GM19452 (cell line): ENCODE results near the gene FKBP1B.
A peak's percentile ranks its signal among the peaks of the same experiment; 100 is the strongest.
"Not testable (repeated sequence)": the region's sequence is repeated elsewhere in the genome, so short reads cannot be mapped to it uniquely, and the experiment has no call there.

Source experiments
- ATAC-seq: cut with Tn5 transposase; IDR thresholded peaks from one replicate; pipeline ENCODE4 v1.9.1; 2021; ENCODE audit not compliant: unreplicated experiment

The FKBP1B gene

DNA sequence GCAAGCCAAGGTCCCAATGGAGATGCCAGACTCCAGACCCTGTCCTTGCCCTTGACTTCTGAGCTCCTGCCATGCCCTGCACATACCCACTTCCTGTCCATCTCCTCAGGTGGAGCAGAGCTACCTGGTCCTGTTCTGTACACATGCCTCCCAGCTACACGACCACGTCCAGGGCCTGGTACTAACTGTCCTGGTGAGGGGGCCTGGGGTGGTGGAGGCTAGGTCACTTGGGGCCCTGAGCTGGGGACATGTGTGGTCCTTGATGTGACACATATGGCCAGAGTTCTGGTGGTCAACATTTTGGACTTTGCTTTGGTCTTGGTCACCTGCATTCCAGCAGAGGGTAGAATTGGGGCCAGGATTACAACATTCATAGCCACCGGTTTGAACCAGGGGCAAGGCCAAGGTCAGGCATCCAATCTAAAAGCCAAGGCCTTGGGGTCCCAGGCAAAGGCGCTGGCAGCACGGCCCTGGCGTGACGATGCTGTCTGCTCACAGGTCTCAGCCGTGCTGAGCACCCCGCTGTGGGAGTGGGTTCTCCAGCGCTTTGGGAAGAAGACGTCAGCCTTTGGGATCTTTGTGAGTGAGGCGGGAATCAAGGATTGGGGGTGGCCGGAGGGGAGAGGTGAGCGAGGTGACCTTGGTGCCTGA lies 27.1 kb upstream of the FKBP1B start:
- no peak for ATAC-seq

DNA sequence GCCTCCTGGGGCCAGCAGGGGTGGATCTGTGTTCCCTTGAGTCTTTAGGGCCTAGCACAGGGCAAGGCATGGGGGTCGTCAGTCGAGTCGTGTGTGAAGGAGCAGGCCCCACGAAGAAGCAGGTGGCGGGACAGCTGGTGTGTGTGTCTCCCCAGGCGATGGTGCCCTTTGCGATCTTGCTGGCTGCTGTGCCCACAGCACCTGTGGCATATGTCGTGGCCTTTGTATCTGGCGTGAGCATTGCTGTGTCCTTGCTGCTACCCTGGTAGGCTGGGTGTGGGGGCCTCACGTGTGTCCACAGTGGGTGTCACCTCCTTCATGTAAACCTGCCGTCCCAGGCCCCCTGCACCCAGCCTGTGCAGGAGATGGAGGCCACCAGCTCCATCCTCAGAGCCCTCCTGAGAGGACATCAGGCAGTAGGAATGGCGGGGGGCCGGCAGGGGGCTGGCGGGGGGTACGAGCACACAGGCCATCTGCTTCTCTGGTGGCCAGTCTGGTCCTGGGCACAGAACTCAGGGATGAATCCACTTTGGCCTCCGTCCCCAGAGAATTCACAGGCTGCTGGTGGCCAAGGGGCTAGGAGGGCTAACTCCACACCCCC lies 26.5 kb upstream of the FKBP1B start:
- ATAC-seq: no peak

DNA sequence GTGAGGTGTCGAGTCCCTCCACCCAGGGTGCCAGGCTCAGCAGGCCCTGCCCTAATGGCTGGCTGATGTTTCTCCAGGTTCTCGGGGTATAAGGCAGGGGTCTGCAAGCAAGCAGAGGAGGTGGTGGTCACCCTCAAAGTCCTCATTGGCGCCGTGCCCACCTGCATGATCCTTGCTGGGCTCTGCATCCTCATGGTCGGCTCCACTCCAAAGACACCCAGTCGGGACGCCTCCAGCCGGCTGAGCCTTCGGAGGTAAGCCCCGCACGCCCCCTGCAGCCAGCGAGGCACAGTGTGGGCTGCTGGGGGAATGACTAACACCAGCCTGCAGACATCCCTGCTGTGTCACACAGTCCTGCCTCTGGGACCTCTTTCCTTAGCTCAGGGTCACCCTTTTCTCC lies 25.5 kb upstream of the FKBP1B start:
- ATAC-seq: no peak

DNA sequence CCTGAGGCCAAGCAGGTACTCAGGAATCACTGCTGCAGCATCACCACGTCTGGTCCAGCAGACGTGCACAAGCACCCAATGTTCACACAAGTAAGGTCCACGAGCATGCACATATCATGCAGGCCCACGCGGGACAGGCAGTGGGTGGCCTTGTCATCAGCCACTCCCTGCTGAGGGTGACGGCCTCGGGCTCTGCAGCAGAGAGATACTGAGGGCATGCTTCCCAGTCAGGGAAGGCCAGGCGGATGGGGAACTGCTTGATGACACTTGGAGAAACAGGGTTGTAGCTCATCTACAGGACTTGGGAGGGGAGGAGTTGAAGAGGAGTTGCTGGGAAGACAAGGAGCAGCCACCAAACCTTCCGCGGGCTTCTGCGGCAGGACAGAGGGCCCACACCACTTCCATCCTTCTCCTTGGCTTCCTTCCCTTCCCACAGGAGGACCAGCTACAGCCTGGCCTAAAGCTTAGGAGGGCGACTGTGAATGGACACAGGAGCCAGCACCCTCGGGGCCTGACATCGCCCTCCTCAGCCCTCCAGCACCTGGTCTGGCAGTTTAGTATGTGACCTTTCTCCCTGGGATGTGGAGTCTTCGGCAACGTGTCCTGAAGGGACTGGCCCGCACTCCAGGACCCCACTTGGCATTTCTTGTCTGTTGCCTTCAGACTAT lies 24.4 kb upstream of the FKBP1B start:
- ATAC-seq: no peak

DNA sequence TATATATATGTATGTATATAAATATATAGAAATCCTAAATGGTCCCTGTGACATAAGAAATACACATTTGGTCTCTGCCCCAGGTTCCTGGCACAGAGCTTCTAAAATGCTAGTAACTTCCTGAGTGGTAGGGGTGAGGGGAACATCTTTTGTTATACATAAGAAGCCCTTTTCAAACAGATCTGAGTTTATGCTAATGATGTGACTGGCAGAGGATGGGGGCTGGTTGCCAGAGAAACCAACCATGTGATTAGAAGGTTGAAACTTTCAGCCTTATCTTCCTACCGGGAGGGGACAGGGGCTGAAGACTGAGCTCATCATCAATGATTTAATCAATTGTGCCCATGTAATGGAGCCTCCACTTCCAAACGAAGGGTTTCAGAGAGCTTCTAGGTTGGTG lies 23.3 kb upstream of the FKBP1B start:
- ATAC-seq: no peak

DNA sequence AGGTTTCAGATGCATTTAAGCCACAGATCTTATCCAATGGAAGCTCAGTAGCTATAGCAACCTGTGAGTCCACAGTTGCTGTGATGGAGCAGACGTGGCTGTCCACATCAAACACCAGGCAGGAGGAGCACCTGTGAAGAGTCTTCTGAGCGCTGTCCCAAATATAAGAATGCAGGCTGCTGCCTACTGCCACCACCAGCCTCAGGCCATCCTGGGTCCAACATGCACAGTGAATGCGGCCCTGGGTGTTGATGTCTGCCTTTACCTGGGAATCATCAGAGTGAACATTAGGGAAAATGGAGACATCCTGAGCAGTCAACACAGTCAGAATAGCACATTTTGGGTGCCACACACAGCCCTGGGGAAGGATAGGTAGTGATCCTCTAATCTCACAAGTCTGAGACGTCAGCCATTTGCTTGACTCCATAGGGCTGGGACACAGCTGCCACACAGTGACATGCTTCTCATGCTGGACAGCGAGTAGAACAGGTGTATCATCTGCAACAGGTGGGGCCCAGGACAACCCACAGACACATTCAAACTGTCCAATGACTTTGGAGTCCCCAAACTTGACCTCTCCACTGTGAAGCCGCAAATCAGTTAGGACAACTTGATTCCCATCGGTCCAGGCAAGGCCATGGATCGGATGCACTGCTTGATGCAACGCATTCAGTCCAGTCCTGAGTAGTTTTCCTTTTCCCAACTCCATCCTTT lies 10.6 kb upstream of the FKBP1B start:
- ATAC-seq: no peak

DNA sequence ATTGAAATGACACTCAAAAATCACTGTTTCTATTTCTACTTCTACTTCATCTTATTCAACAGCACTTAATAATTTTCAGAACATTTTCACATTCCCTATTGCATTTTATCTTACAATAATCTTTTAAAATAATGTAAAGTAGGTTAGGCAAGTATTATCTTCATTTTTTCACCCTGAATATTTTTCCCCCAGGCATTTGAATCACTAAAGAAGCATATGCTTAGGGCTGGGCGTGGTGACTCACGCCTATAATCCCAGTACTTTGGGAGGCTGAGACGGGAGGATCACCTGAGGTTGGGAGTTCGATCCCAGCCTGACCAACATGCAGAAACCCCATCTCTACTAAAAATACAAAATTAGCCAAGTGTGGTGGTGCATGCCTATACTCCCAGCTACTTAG lies 9.0 kb upstream of the FKBP1B start:
- no peak for ATAC-seq

DNA sequence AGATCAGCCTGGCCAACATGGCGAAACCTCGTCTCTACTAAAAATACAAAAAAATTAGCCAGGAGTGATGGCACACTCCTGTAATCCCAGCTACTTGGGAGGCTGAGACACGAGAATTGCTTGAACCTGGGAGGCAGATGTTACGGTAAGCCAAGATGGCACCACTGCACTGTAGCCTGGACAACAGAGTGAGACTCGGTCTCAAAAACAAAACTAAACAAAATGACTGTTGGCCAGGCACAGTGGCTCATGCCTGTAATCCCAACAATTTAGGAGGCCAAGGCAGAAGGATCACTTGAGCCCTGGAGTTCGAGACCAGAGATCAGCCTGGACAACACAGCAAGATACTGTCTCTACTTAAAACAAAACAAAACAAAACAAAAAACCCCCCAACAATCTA lies 6.4 kb upstream of the FKBP1B start:
- ATAC-seq: not testable (repeated sequence)

DNA sequence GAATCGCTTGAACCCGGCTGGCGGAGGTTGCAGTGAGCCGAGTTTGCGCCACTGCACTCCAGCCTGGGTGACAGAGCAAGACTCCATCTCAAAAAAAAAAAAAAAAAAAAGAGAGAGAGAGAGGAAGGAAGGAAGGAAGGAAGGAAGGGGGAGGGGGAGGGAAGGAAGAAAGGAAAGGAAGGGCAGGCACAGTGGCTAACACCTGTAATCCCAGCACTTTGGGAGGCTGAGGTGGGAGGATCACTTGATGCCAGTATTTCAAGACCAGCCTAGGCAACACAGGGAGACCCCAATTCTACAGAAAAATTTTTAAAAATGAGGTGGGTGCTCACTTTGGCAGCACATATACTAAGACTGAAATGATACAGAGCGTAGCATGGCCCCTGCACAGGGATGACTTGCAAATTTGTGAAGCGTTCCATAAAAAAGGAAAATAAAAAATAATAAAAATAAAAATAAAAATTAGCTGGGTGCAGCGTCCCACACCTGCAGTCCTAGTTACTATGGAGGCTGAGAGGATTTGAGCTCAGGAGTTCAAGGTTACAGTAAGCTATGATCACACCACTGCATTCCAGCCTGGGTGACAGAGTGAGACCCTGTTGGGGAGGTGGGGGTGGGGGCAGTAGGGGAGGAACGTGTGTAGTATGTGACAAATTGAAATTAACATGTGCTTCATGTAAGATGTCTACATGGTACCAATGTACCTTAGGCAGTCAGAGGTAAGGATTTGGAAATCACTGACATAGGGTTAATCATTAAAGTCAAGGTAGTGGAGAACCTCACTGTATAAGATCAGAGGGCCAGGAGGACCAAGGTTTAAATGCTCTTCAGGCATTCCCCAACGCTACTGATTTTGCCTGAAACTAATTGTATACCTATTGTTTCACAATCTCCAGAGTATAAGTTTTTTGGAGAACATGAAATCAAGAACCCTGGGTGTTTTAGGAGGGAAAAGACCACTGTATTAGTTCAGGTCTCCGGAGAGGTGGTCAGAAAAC lies 3.7 kb upstream of the FKBP1B start:
- ATAC-seq: no peak

DNA sequence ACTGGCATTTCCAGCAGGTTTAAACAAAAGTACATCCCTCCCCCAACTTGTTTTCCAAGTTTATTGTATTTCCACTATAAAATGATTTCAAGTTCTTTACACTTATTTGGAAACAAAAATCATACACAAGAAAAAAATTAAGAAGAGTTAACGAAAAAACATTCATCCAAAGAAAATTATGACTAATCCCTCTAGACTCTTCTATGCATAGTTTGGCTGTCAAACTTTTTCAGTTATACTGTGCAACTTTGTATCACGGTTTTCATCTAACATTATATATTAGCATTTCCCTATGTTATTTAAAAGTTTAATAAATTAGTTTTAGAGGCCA lies 3.0 kb upstream of the FKBP1B start:
- no peak for ATAC-seq

DNA sequence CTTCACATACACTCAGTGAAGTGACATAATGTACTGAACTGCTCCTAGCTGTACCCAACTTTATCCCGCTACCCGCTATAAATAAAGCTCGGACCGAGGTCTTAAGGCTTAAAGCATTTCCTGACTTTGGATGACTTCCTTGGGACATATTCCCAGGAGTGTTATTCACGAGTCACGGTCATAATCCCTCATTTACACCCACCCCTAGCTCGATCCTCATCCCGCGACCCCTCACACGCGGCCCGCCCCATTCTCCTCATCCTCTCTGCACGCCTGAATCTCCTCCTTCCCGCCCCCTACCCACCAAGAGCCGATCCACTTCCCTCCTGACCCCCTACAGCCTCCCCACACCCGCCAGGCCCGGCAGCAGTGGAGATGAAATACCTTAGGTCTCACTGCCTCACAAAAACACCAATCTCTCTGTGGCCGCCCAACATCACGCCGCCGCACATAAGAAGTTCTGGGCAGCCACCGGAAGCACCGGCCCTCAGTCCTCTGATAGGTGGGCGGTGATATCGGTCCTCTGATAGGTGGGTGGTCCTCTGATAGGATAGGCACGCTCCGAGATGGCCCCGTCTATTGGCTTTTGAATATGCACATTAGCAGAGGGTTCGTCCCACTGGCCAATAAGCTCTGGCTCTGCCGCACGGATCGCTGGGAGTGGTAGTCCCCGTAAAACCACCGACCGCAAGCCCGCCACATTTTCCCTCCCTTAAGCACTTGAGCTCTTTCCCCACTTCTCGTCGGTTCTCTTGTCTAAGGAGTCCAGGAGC lies 2.4 kb upstream of the FKBP1B start, which contains the start of gene WDCP:
WDCP (minus strand) TSS at position 462 of the 773 bp plus-strand sequence. CDS start 7,897 bp downstream, outside the sequence.
- peak; percentile 99 for ATAC-seq

DNA sequence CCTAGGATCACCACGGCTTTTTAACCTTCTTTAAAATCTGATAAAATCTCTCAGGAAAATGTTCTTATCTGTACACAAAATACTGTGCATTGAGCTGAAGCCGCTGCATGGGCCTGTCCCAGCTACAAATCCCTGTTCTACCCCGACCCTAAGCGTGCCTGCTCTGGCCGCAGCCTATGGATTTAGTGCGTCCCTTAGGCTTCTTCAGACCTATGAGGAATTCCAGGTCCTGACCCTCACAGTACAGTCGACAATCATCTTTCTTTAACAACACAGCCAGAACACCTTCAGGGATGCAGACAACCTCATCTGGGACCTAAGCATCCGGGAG lies 1.9 kb upstream of the FKBP1B start:
- no peak for ATAC-seq

DNA sequence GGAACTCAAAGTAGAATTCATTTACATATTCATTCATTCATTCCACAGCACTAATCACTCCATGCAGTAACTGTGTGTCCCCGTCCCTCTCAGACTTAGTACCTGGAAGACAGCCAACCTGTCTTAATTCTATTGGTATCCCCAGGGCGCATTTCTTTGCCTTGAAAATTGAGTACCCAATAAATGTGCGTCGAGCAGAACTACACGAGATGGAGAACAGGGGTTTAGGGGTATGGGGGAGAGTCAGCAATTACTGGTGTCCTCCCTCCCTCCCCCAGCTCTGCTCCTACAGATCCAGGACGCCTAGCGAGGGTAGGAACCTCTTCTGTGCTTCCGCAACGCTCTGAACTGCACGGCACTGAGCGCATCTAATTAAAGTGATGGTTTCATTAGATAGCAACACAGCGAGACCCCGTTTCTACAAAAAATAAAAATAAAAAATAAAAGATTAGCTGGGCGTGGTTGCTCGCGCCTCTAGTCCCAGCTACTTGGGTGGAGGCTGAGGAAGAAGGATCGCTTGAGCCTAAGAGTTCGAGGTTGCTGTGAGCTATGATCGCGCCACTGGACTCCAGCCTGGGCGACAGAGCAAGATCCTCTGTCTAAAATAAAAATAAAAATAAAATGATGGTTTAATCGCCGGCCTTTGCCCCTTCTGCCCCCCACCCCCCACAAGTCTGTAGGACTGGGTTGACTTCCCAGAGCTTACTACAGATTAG lies 614 bp upstream of the FKBP1B start:
- ATAC-seq: no peak

DNA sequence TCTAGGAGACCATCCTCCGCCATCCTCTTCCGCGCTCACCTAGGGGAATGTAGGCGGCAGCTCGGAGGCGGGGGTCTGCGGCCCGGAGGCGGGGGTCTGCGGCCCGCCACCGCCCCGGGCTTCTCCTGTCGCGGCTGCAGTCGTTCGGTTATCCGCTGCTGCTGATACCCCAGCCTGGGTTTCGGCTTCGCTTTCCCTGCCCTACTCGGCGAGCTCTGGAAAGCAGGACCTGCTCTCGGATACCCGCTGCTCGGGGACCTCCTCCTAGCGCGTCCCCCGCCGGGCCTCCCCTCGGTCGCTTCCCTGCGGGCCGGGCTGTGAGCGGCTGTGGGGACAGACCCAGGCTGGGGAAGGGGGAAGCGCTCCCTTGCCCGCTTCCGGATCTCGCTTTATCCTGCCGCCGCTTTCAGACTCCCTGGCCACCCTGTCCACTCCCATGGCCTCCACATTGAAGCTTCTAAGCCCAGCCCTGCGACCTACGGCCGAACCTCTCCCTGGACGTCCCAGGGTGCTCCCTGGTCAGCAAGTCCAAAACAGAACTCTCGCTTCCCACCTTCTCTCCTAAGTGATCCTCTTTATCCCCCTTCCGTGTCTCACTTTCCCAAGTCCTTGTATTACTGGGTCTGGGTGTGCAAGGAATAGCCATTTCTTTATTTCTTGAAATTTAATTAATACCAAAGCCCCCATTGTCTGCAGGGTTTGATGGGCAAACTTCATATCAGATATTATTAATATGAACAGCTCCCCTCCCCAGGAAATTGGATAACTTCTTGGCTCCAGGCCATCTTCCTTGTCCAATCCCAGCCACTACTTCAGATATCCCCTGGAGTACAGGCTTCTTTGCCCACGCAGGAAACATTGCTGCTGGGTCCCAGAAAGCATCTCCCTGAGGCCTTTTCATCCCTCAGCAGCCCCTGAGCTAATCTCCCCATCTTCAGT lies 769 bp downstream of the FKBP1B start:
- no peak for ATAC-seq

DNA sequence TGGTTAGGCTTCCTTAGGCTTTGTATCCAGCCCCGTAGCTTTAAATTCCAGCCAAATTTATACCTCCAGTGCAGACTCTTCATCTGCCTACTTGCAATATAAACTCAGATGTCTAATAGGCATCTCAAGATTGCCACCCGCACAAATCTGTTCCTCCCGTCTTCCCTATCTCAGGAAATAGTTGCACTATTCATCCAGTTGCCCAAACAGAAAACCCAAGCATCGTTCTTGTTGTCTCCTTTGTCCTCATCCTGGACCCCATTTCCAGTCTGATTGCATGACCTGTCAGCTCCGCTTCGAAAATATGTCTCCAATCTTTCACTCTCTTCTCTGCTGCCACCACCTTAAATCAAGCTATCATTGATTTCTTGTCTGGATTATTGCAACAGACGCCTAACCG lies 2.3 kb downstream of the FKBP1B start:
- ATAC-seq: no peak

DNA sequence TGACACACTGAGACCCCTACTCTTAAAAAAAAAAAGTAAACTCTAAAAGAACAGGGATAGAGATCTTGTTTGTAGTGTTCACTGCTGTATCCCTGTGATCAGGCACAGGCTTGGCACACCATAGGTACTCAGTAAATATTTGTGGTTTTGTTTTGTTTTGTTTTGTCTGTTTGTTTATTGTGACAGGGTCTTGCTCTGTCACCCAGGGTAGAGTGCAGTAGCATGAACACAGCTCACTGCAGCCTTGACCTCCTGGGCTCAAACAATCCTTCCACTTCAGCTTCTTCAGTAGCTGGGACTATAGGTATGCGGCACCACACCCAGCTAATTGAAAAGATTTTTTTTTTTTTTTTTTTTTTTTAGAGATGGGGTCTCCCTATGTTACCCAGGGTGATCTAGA lies 3.4 kb downstream of the FKBP1B start:
- no peak for ATAC-seq

DNA sequence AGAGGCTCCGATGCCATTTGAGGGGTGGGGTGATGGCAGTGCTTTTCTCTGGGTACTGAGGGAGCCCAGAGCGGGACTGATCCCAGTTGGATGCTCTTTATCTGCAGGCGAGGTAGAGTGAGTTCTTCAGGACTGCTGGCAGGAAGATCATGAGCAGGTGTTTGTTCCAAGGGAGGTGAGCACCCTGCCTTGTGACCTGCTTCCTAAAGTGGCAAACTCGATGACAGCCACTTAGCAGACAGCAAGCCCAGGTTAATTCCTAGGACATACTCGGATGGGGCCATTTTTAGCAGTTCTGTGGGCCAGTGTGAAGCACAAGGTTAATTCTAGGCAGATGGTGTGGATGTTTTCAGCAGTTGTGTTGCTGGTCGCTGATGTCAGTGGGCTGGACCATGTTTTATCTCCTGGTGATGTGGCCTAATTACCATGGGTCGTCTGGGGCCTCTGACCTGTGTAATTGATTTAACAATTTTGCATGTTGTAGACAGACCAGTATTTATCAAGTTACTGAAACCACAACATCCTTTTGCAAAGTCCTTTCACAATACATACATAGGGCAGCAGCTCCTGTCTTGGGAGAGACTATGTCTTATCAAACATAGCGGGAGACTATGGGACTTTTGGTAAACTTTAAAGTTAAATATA lies 4.9 kb downstream of the FKBP1B start:
- no peak for ATAC-seq

DNA sequence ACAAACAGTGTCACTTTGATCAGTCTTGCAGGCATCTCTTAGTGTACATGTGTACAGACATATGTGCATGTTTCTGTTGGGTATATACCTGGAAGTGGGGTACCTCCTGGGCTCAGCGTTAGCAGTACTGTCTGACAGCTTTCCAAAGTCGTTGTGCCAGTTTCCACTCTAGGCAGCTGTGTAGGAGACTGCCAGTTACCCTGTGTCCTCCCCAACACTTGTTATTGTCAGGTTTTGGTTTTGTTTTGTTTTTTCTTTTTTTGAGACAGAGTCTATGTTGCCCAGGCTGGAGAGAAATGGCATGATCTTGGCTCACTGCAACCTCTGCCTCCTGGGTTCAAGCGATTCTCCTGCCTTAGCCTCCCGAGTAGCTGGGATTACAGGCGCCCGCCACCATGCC lies 6.2 kb downstream of the FKBP1B start:
- no peak for ATAC-seq
